HepG2 (cell line): ENCODE data around the gene MAPK7. TPM values are rescaled to one million over a fixed set of nuclear protein-coding genes. Genes with fewer than 3 reads are reported as not detected.

Source experiments
- CEBPB ChIP-seq: IDR thresholded peaks from 2 replicates; pipeline ENCODE4 v1.6.1; 2011; ENCODE audit warnings: low read depth, low read length, improper control_type of control experiment, borderline replicate concordance
- IRF1 ChIP-seq: sonication (generic); formaldehyde crosslinking; IDR thresholded peaks from 2 replicates; pipeline ENCODE4 v1.4.0; 2020; ENCODE audit warnings: low read depth, mild to moderate bottlenecking, missing genetic modification reagents
- JUND ChIP-seq: sonication (generic); formaldehyde crosslinking; IDR thresholded peaks from 2 replicates; pipeline ENCODE4 v1.8.0; 2022; ENCODE audit warnings: mild to moderate bottlenecking, missing genetic modification reagents
- MATR3 ChIP-seq: sonication (generic); formaldehyde crosslinking; IDR thresholded peaks from 2 replicates; pipeline ENCODE4 v1.4.0; 2020; ENCODE audit warnings: missing genetic modification reagents
- MLX ChIP-seq: IDR thresholded peaks from 2 replicates; pipeline ENCODE4 v1.6.1; 2016
- POGZ ChIP-seq: sonication (generic); formaldehyde crosslinking; IDR thresholded peaks from 2 replicates; pipeline ENCODE4 v1.4.0; 2020; ENCODE audit warnings: mild to moderate bottlenecking, missing genetic modification reagents
- PREB ChIP-seq: sonication (generic); formaldehyde crosslinking; IDR thresholded peaks from 2 replicates; pipeline ENCODE4 v1.4.0; 2020; ENCODE audit warnings: missing genetic modification reagents
- PRPF4 ChIP-seq: fragments of 200-400 bp; formaldehyde crosslinking; IDR thresholded peaks from 2 replicates; pipeline ENCODE4 v1.6.1; 2016; ENCODE audit warnings: low read length, low read depth; ENCODE audit not compliant: poor library complexity, severe bottlenecking
- TBX3 ChIP-seq: fragments of 450-650 bp; IDR thresholded peaks from 2 replicates; pipeline ENCODE4 v1.6.1; 2017; ENCODE audit warnings: antibody characterized with exemption, mild to moderate bottlenecking, inconsistent platforms, borderline replicate concordance
- ZBTB44 ChIP-seq: sonication (generic); formaldehyde crosslinking; IDR thresholded peaks from 2 replicates; pipeline ENCODE4 v1.4.0; 2020; ENCODE audit warnings: missing genetic modification reagents
- ZGPAT ChIP-seq: IDR thresholded peaks from 2 replicates; pipeline ENCODE4 v1.6.1; 2016; ENCODE audit warnings: mild to moderate bottlenecking
- ZNF124 ChIP-seq: sonication (generic); formaldehyde crosslinking; IDR thresholded peaks from 2 replicates; pipeline ENCODE4 v1.4.0; 2020; ENCODE audit warnings: missing genetic modification reagents
- ZNF136 ChIP-seq: sonication (generic); formaldehyde crosslinking; IDR thresholded peaks from 2 replicates; pipeline ENCODE4 v1.8.1; 2022; ENCODE audit warnings: low read depth, mild to moderate bottlenecking, moderate library complexity, missing genetic modification reagents
- ZNF138 ChIP-seq: sonication (generic); formaldehyde crosslinking; IDR thresholded peaks from 2 replicates; pipeline ENCODE4 v1.5.0; 2020; ENCODE audit warnings: mild to moderate bottlenecking, low read depth, missing genetic modification reagents
- ZNF670 ChIP-seq: sonication (generic); formaldehyde crosslinking; IDR thresholded peaks from 2 replicates; pipeline ENCODE4 v1.8.0; 2022; ENCODE audit warnings: mild to moderate bottlenecking, missing genetic modification reagents, borderline replicate concordance
- ZNF687 ChIP-seq: sonication (generic); formaldehyde crosslinking; IDR thresholded peaks from 2 replicates; pipeline ENCODE4 v1.5.1; 2020; ENCODE audit warnings: mild to moderate bottlenecking, missing genetic modification reagents, moderate library complexity
- ZNF878 ChIP-seq: sonication (generic); formaldehyde crosslinking; IDR thresholded peaks from 2 replicates; pipeline ENCODE4 v1.8.1; 2023; ENCODE audit warnings: mild to moderate bottlenecking, missing genetic modification reagents, moderate library complexity
- ZSCAN20 ChIP-seq: sonication (generic); formaldehyde crosslinking; IDR thresholded peaks from 2 replicates; pipeline ENCODE4 v1.4.0; 2020; ENCODE audit warnings: missing genetic modification reagents, mild to moderate bottlenecking, borderline replicate concordance
- polyA plus RNA-seq, 8 experiments: library from polyadenylated mRNA; depleted of rRNA in 3 of 8; stranded (reverse) in 7 of 8; unstranded in 1 of 8; fragments of >200 nt; fragmentation: Illumina TruSeq in 4 of 8; extraction: Trizol in 4 of 8; gene quantifications; 2 replicates each; pipeline versions ENCODE4 v1.2.1 to v1.2.3, GENCODE V29; 2011 to 2016; ENCODE audit warnings: low read depth in 4 of 8, missing spikeins in 1 of 8, mixed read lengths in 1 of 8; ENCODE audit not compliant: insufficient read depth in 1 of 8
- total RNA-seq, 5 experiments: library from RNA; depleted of rRNA; stranded (reverse); fragments of >200 nt; fragmentation: Illumina TruSeq; extraction: Trizol; gene quantifications; 2 replicates each; pipeline ENCODE4 v1.2.3, GENCODE V29; 2016; ENCODE audit warnings: low read depth in 1 of 5

The MAPK7 gene
- total and polyA plus RNA-seq, 2 of the 13 experiments (the other 11 are each of a cell fraction or from before 2014, with no cell fraction given), result 2.9 to 5.9 TPM

- TF ChIP-seq ZNF687 (CRISPR knock-in tag), result peak; percentile 82
- peak; percentile 23; the same call in 1 of the 2 replicates for TF ChIP-seq ZBTB44 (CRISPR knock-in tag)
- TF ChIP-seq ZNF138 (CRISPR knock-in tag), result no peak
- TF ChIP-seq ZNF124 (CRISPR knock-in tag), result peak; percentile 19; the same call in 1 of the 2 replicates
- peak; percentile 65; the same call in 1 of the 2 replicates for TF ChIP-seq TBX3
- TF ChIP-seq PREB (CRISPR knock-in tag), result no peak
- TF ChIP-seq PRPF4, result no peak
- no peak for TF ChIP-seq MATR3 (CRISPR knock-in tag)
- TF ChIP-seq ZNF136 (CRISPR knock-in tag), result peak; percentile 83; the same call in 1 of the 2 replicates
- TF ChIP-seq MLX, result no peak
- peak; percentile 50; the same call in 1 of the 2 replicates for TF ChIP-seq JUND (CRISPR knock-in tag)
- no peak for TF ChIP-seq IRF1 (CRISPR knock-in tag)
- no peak for TF ChIP-seq ZSCAN20 (CRISPR knock-in tag)
- peak; percentile 85 for TF ChIP-seq ZGPAT (CRISPR knock-in tag)
- peak; percentile 77 for TF ChIP-seq POGZ (CRISPR knock-in tag)
- TF ChIP-seq ZNF878 (CRISPR knock-in tag), result 0 out of 2 replicates have a peak, but pooled peaks have one; percentile 37
- peak; percentile 96 for TF ChIP-seq CEBPB
- TF ChIP-seq ZNF670 (CRISPR knock-in tag), result peak; percentile 72; the same call in 1 of the 2 replicates
Measured at GRCh38 chr17:19338031-19338990, 40.0 kb upstream of the MAPK7 start (continued).
